Activated T-helper 17 cell treated with anti-CD3 and anti-CD28 coated beads, Interleukin-2, amount 50 U/mL, for 72 hours (primary cell): ENCODE results near the gene PSMA5. TPM values are rescaled to one million over a fixed set of nuclear protein-coding genes. Genes with fewer than 3 reads are reported as not detected.
A peak's percentile ranks its signal among the peaks of the same experiment; 100 is the strongest.
"Not testable (repeated sequence)": the region's sequence is repeated elsewhere in the genome, so short reads cannot be mapped to it uniquely, and the experiment has no call there.

Source experiments
- ATAC-seq: fragments of 150-1000 bp; cut with Tn5 transposase; replicated peaks from 2 replicates; pipeline ENCODE4 v1.10.0; 2021; ENCODE audit warnings: mild to moderate bottlenecking, moderate library complexity
- H3K27ac Mint-ChIP-seq: one replicate; pipeline ENCODE4 v1.8.0; 2022; ENCODE audit warnings: mixed read lengths
- H3K27me3 Mint-ChIP-seq: one replicate; pipeline ENCODE4 v1.8.0; 2022; ENCODE audit warnings: mixed read lengths
- H3K36me3 Mint-ChIP-seq: one replicate; pipeline ENCODE4 v1.8.0; 2022; ENCODE audit warnings: low read depth, mild to moderate bottlenecking, mixed read lengths
- H3K4me1 Mint-ChIP-seq: one replicate; pipeline ENCODE4 v1.8.0; 2022; ENCODE audit warnings: mixed read lengths
- H3K4me3 Mint-ChIP-seq: one replicate; pipeline ENCODE4 v1.8.0; 2022; ENCODE audit warnings: mild to moderate bottlenecking, mixed read lengths
- H3K9me3 Mint-ChIP-seq: one replicate; pipeline ENCODE4 v1.8.0; 2022; ENCODE audit warnings: mixed read lengths
- total RNA-seq, 2 donors: library from RNA; stranded (reverse); gene quantifications; one replicate each; pipeline ENCODE4 v1.2.3, GENCODE V29; 2022

Gene PSMA5
- total RNA-seq, result 100 to 1,000 TPM; 106 to 198 TPM

- Mint-ChIP-seq H3K4me3 (peak within 1 kb of the TSS; percentile 92), H3K36me3 (peaks cover 42% of the 10 kb centered on the region), H3K9me3 (no peaks in the 10 kb centered on the region), H3K27ac (peak within 1 kb of the TSS; percentile 39), H3K27me3 (no peaks in the 10 kb centered on the region), H3K4me1 (peaks cover 22% of the 10 kb centered on the region)
- ATAC-seq, result peak; percentile 96
Observed at GRCh38 chr1:109426281-109427170, at the start of gene PSMA5. PSMA5 (minus strand) TSS chr1:109426448; CDS start chr1:109426330, 118 bp downstream.

DNA sequence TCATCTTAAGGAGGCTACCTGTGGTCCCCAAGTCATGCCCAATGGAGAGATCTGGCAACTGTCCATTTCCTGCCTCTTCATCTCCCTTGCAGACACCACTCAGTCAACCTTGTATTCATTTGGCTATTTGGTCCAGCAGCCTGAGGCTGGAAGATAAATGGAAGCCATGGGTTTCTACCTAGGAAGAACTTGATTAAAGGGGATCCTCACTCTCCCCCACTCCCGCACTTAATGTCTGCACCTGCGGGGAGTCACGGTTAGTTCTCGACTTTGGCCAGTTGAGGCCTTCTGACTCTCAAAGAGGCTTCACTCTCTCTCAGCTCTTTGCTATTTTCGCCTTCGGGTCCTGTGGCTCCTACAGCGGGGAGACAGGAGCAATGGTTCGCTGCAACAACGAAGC lies 49.0 kb upstream of the PSMA5 start:
- Mint-ChIP-seq H3K27me3 (peaks cover 25% of the 10 kb centered on the region), H3K4me3 (no peak overlapping the region), H3K27ac (no peak overlapping the region)

DNA sequence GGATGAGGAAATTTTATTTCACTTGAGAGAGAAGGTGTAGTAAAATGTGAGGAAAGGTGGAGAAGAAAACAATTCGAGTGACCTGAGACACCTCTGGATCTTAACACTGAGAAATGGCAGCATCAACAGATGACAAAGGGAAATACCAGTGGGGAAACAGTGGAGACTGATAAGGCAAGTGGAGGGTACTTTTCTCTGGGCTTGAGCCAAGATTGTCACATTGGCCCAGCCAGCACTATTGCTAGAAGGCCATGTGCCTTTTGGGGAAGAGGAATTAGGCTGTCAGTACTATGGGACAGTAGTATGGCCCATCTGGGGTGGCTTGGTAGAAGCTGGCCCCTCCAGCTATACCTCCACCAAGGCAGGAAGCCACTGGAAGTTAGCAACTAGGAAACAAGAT lies 48.4 kb upstream of the PSMA5 start:
- Mint-ChIP-seq H3K9me3 (no peaks in the 10 kb centered on the region), H3K4me3 (no peak overlapping the region), H3K36me3 (no peaks in the 10 kb centered on the region), H3K4me1 (peaks cover 6% of the 10 kb centered on the region), H3K27ac (no peak overlapping the region), H3K27me3 (peaks cover 25% of the 10 kb centered on the region)
- ATAC-seq, result no peak

More for the DNA sequence above, 49.0 kb upstream of the PSMA5 start:
- no peak for ATAC-seq
- Mint-ChIP-seq H3K9me3 (no peaks in the 10 kb centered on the region), H3K4me1 (peaks cover 6% of the 10 kb centered on the region), H3K36me3 (no peaks in the 10 kb centered on the region)

DNA sequence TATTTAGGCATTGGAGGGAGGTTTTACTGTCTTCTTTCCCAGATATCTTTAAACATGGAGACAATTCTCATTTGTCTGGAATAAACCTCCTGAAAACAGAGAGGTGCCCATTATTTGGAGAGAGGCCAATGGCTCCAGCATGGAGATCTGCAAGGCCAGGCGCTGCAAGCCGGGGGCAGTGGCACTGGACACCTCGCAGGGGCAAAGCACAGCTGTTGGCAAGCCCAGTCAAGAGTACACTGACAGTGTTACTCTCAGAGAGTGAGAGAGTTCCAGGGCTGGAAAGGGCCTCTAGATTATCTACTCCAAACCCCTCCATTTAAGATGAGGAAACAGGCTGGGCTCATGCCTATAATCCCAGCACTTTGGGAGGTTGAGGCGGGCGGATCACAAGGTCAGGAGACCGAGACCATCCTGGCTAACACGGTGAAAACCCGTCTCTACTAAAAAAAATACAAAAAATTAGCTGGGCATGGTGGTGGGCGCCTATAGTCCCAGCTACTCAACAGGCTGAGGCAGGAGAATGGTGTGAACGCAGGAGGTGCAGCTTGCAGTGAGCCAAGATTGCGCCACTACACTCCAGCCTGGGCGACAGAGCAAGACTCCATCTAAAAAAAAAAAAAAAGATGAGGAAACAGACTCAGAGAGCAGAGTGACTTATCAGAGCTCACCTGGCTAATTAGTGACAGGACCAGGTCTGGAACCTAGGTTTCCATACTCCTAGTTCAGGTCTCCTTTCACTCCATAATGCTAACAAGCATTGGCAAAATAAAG lies 47.2 kb upstream of the PSMA5 start:
- ATAC-seq, H3K9me3 Mint-ChIP-seq, H3K4me1 Mint-ChIP-seq, H3K36me3 Mint-ChIP-seq, H3K4me3 Mint-ChIP-seq, H3K27ac Mint-ChIP-seq: not testable (repeated sequence)
- peaks cover 25% of the 10 kb centered on the region for H3K27me3 Mint-ChIP-seq

DNA sequence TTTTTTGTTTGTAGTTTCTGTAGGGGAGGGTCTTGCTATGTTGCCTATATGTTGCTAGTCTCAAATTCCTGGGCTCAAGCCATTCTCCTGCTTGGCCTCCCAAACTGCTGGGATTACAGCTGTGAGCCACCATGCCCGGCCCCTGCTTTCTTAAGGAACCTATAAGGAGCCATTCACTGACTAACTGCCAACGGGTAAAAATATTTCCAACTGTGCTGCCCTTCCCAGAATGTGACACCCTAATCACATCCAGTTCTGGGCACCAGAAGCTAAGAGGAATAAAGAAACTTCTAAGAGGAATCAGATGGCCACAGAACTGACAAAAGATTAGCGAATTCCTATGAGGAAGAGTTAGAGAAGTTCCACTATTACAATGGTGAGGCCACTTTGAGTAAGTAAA lies 46.5 kb upstream of the PSMA5 start:
- Mint-ChIP-seq H3K27ac (no peak overlapping the region), H3K27me3 (peaks cover 31% of the 10 kb centered on the region), H3K36me3 (no peaks in the 10 kb centered on the region), H3K4me1 (no peaks in the 10 kb centered on the region), H3K4me3 (no peak overlapping the region), H3K9me3 (no peaks in the 10 kb centered on the region)
- no peak for ATAC-seq

- Mint-ChIP-seq H3K36me3 (no peaks in the 10 kb centered on the region), H3K9me3 (no peaks in the 10 kb centered on the region), H3K4me1 (no peaks in the 10 kb centered on the region), H3K27me3 (peaks cover 31% of the 10 kb centered on the region), H3K4me3 (no peak overlapping the region), H3K27ac (no peak overlapping the region)
- no peak for ATAC-seq
Observed at GRCh38 chr1:109470245-109470644, 44.0 kb upstream of the PSMA5 start.

GRCh38 chr1:109468903-109469302 lies 42.7 kb upstream of the PSMA5 start:
- peaks cover 43% of the 10 kb centered on the region for H3K27me3 Mint-ChIP-seq
- H3K9me3 Mint-ChIP-seq, result no peaks in the 10 kb centered on the region
- no peaks in the 10 kb centered on the region for H3K4me1 Mint-ChIP-seq
- no peak overlapping the region for H3K4me3 Mint-ChIP-seq
- ATAC-seq, result no peak
- no peak overlapping the region for H3K27ac Mint-ChIP-seq
- no peaks in the 10 kb centered on the region for H3K36me3 Mint-ChIP-seq

DNA sequence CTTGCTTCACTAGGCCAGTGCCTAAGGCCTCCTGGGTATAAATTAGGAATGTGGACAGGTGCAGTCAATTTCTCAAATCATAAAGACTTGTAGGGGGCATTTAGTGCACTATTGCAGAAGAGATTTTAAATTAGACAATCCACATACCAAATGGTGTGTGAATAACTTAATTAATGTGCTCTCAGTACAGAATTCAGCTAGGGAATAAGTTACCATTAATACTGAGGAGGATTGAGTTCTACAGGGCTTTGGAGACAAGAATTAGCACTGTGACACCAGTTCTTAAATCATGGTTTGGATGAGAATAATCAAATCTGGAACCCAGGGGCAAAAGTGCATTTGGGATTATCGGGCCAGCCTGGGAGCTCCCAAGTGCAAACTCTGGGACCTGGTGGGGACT lies 41.8 kb upstream of the PSMA5 start:
- Mint-ChIP-seq H3K27ac (no peak overlapping the region), H3K4me3 (no peak overlapping the region), H3K36me3 (no peaks in the 10 kb centered on the region), H3K27me3 (peaks cover 44% of the 10 kb centered on the region), H3K9me3 (no peaks in the 10 kb centered on the region), H3K4me1 (no peaks in the 10 kb centered on the region)
- ATAC-seq, result no peak

- H3K4me1 Mint-ChIP-seq, result no peaks in the 10 kb centered on the region
- no peaks in the 10 kb centered on the region for H3K36me3 Mint-ChIP-seq
- no peaks in the 10 kb centered on the region for H3K9me3 Mint-ChIP-seq
- no peak overlapping the region for H3K4me3 Mint-ChIP-seq
- H3K27me3 Mint-ChIP-seq, result peaks cover 44% of the 10 kb centered on the region
- no peak overlapping the region for H3K27ac Mint-ChIP-seq
- ATAC-seq, result no peak
Observed at GRCh38 chr1:109467301-109467777, 41.1 kb upstream of the PSMA5 start.

DNA sequence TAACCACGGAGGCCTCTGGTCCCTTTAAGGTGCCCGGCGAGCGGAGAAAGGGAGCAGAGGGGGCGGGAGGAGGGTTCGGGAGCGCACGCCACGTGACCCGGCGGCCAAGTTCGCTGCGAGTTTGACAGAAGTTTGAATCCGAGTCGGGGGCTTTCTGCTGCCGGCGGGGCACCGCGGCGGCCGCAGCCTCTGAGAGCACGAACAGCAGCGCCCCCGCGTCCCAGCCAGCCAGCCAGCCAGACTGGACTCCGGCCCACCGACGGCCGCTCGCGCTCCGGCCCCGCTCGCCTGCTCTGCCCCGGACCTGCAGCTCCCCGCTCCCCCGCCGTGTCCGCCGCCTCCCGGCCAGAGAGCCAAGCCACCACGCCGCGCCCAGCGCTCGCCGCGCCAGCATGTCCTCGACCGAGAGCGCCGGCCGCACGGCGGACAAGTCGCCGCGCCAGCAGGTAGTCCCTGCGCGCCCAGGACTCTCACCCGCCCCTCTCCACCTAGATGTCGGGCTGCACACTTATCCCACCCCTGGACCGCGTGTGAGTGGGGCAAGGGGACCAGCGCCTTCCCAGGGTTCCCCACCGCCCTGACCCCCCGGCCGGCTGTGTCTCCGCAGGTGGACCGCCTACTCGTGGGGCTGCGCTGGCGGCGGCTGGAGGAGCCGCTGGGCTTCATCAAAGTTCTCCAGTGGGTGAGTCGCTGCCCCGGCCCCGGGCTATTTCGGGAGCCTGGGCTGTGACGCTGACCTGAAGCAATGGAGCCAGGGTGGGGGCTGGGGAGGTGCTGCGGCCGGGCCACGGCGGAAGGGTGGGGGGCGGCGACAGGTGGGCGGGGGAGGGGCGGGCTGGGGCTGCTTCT lies 40.4 kb upstream of the PSMA5 start, which contains the start of gene SYPL2:
TSS of gene SYPL2 (plus strand) at position 95 of the 849 bp plus-strand sequence. CDS start at position 393, 298 bp downstream.
- H3K36me3 Mint-ChIP-seq, result no peaks in the 10 kb centered on the region
- H3K27me3 Mint-ChIP-seq, result peaks cover 44% of the 10 kb centered on the region
- peak; percentile 58 for ATAC-seq
- H3K9me3 Mint-ChIP-seq, result no peaks in the 10 kb centered on the region
- no peak within 1 kb of the TSS for H3K27ac Mint-ChIP-seq
- H3K4me1 Mint-ChIP-seq, result no peaks in the 10 kb centered on the region
- H3K4me3 Mint-ChIP-seq, result peak within 1 kb of the TSS; percentile 61

- no peak overlapping the region for H3K27ac Mint-ChIP-seq
- ATAC-seq, result no peak
- H3K4me1 Mint-ChIP-seq, result no peaks in the 10 kb centered on the region
- no peaks in the 10 kb centered on the region for H3K36me3 Mint-ChIP-seq
- H3K27me3 Mint-ChIP-seq, result peaks cover 46% of the 10 kb centered on the region
- H3K9me3 Mint-ChIP-seq, result no peaks in the 10 kb centered on the region
- H3K4me3 Mint-ChIP-seq, result peak overlapping the region; percentile 61
Observed at GRCh38 chr1:109466125-109466451, 39.8 kb upstream of the PSMA5 start.

DNA sequence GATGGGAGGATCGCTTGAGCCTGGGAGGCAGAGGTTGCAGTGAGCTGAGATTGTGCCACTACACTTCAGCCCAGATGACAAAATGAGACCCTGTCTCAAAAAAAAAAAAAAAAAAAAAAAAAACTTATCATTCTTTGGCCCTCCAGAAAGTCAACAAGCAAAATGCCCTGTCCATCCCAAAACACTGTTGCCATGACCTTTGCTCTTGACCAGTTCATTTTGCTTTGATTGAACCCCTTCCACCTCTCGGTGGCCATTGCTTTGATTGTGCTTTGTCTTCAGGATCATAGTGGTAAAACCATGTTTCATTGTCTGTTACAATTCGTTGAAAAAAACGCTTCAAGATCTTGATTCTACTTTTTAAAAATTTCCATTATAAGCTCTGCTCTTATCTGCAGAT lies 31.6 kb upstream of the PSMA5 start:
- Mint-ChIP-seq H3K9me3 (peaks cover 10% of the 10 kb centered on the region), H3K4me1 (no peaks in the 10 kb centered on the region), H3K27me3 (peaks cover 29% of the 10 kb centered on the region), H3K4me3 (no peak overlapping the region), H3K36me3 (no peaks in the 10 kb centered on the region), H3K27ac (no peak overlapping the region)
- no peak for ATAC-seq

GRCh38 chr1:109454497-109455133 lies 28.4 kb upstream of the PSMA5 start:
- H3K4me1 Mint-ChIP-seq, result no peaks in the 10 kb centered on the region
- no peak overlapping the region for H3K4me3 Mint-ChIP-seq
- H3K9me3 Mint-ChIP-seq, result peaks cover 10% of the 10 kb centered on the region
- H3K36me3 Mint-ChIP-seq, result no peaks in the 10 kb centered on the region
- H3K27ac Mint-ChIP-seq, result no peak overlapping the region
- H3K27me3 Mint-ChIP-seq, result peaks cover 30% of the 10 kb centered on the region
- ATAC-seq, result no peak

GRCh38 chr1:109447524-109447923 lies 21.3 kb upstream of the PSMA5 start:
- H3K27ac Mint-ChIP-seq, result no peak overlapping the region
- ATAC-seq, result no peak
- H3K4me3 Mint-ChIP-seq, result no peak overlapping the region
- no peaks in the 10 kb centered on the region for H3K4me1 Mint-ChIP-seq
- no peaks in the 10 kb centered on the region for H3K9me3 Mint-ChIP-seq
- H3K27me3 Mint-ChIP-seq, result peaks cover 19% of the 10 kb centered on the region
- no peaks in the 10 kb centered on the region for H3K36me3 Mint-ChIP-seq
